ENCODE measurements around the gene CACNA1C. TPM values are rescaled to one million over a fixed set of nuclear protein-coding genes. Genes with fewer than 3 reads are reported as not detected.

Gene CACNA1C
- total and polyA plus RNA-seq, 4 donors = 4.3 to 114 (median 46.3) TPM

DNA sequence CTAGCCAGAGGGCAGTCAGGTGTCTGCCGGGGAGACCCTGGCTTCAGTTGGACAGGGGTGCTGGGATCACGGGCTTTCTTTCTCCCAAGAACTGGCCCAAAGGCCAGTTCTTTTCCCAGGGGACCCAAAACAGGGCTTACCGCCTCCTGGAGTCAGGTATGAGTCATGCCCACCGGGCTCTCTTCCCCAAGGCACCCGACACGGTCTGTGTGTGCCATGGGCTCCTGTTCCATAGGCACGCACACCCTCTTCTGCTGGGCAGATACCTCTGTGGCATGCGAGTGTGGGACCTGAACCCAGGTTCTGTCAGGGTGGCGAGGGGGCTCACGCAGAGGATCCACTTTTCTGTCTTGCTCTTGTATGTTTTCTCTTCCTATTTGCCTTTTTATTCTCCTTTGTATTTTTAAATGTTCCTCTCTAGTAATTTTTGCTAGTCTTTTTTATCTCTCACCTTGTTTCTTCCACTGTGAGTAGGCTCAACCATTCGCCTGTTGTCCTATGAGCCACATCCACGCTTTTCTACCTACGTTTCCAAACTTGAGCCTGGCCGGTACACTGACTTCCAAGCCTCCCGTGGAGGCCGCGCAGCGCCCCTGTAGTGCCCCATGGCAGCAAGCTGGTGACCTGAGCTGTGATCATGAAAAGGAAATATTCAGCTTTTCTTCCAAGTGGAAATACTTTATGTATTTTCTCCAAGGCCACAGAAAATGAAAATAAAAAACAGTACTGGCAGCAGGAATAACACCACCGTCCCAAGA lies 362.2 kb downstream of the CACNA1C start:
- Histone ChIP-seq H3K27ac (ENCODE audit: low read depth in 1 of 2, low read length in 2 of 2) (peak overlapping the region in 1 of 2 donors; percentile 43), H3K9me3 (ENCODE audit: control insufficient read depth, low read length) (no peaks in the 10 kb centered on the region), H3K4me3 (ENCODE audit: low read length in 2 of 2) (no peak overlapping the region), H3K4me1 (ENCODE audit: control insufficient read depth in 1 of 2, insufficient read depth in 2 of 2, low read length in 2 of 2) (no peaks in the 10 kb centered on the region), H3K27me3 (ENCODE audit: control insufficient read depth in 1 of 2, insufficient read depth in 2 of 2, low read length in 1 of 2) (no peaks in the 10 kb centered on the region), H3K36me3 (ENCODE audit: control insufficient read depth in 1 of 2, insufficient read depth in 2 of 2, low read length in 1 of 2) (no peaks in the 10 kb centered on the region)
- WGBS, 2 donors = 27 to 30% methylated on average over 19 of the region's 19 CpGs
- ATAC-seq (ENCODE audit: low FRiP score) = peak; percentile 67
- peak; percentile 71 to 83 for DNase-seq
- intact Hi-C loops (cut with DNase I) = no loop called here

DNA sequence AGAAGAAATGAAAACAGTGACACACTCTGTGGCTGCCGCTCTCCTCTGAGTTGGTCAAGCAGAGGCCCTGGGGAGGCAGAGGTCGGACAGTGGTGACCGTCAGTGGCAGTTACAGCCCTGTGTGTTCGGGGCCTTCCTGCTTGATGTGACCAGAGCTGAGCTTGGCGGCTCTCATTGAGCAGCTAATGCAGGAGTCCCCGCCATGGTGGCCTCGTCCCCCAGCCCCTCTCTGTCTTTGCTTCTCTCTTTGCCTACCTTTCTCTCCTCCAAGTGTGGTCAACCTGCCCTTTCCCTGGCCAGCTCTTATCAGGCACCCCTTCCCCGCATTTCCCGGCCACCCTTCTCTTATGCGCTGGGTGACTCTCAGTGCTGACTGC lies 362.8 kb downstream of the CACNA1C start:
- Histone ChIP-seq H3K9me3 (ENCODE audit: control insufficient read depth, low read length) (no peaks in the 10 kb centered on the region), H3K36me3 (ENCODE audit: control insufficient read depth in 1 of 2, insufficient read depth in 2 of 2, low read length in 1 of 2) (no peaks in the 10 kb centered on the region), H3K27ac (ENCODE audit: low read depth in 1 of 2, low read length in 2 of 2) (peak overlapping the region in 1 of 2 donors; percentile 70), H3K27me3 (ENCODE audit: control insufficient read depth in 1 of 2, insufficient read depth in 2 of 2, low read length in 1 of 2) (no peaks in the 10 kb centered on the region), H3K4me3 (ENCODE audit: low read length in 2 of 2) (no peak overlapping the region), H3K4me1 (ENCODE audit: control insufficient read depth in 1 of 2, insufficient read depth in 2 of 2, low read length in 2 of 2) (no peaks in the 10 kb centered on the region)
- intact Hi-C loops (cut with DNase I) = no loop called here
- WGBS, 2 donors = 60 to 64% methylated on average over 9 to 10 of the region's 10 CpGs
- DNase-seq (no peak), ATAC-seq (ENCODE audit: low FRiP score) (no peak)

DNA sequence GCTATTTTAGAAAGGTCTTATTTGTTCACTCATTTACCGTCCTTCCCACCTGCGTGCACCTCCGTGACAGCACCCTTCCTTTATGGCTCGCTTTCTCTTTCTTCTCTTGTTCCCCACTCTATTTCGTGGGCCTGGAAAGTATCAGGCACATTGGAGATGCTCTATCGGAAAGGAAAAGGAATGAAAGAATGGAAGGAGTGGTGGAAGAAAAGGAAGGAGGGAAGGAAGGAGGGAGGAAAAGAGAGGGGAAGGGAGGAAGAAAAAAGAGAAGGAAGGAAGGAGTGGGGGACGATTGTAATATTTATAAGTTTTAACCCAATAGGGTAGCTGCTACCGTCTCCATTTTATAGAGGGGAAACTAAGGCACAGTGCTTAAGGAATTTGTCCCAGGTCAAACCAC lies 363.4 kb downstream of the CACNA1C start:
- Histone ChIP-seq H3K27me3 (ENCODE audit: control insufficient read depth in 1 of 2, insufficient read depth in 2 of 2, low read length in 1 of 2) (no peaks in the 10 kb centered on the region), H3K27ac (ENCODE audit: low read depth in 1 of 2, low read length in 2 of 2) (no peak overlapping the region), H3K4me3 (ENCODE audit: low read length in 2 of 2) (no peak overlapping the region), H3K4me1 (ENCODE audit: control insufficient read depth in 1 of 2, insufficient read depth in 2 of 2, low read length in 2 of 2) (no peaks in the 10 kb centered on the region), H3K36me3 (ENCODE audit: control insufficient read depth in 1 of 2, insufficient read depth in 2 of 2, low read length in 1 of 2) (no peaks in the 10 kb centered on the region), H3K9me3 (ENCODE audit: control insufficient read depth, low read length) (no peaks in the 10 kb centered on the region)
- ATAC-seq (ENCODE audit: low FRiP score) (no peak), DNase-seq (no peak)
- WGBS, 2 donors = 94 to 95% methylated on average over 8 of the region's 8 CpGs
- intact Hi-C loops (cut with DNase I) = no loop called here

DNA sequence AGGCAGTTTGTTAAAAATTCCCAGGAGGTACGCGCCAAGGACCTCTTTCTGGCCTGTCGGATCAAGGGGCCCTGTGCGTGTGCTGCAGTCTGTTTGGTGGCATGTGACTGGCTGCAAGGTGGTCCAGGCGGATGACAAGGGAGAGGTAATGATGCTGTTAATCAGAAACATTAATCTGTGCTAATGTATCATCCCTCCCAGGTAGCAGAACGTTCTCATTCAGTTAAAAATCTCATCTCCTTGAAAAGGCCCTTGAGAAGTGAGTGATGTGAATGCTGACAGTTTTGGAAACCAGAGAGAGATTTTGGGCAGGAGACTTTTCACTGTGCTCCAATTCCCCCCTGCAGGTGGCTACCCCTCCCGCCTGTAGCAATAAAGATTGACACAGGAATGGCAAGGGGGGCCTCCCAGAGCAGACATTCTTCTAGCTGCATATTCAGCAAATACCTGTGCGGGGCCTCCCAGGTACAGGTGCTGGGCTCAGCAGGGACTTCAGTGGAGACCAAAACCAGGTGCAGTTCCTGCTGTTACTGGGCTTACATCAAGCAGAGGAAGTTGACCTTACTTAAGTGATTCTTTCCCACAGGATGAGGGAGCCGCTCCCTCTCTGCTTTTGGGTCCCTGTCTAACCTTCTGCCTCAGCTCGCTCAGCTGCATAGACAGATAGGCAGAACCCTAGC lies 364.8 kb downstream of the CACNA1C start:
- H3K4me1 ChIP-seq (ENCODE audit: control insufficient read depth in 1 of 2, insufficient read depth in 2 of 2, low read length in 2 of 2) = no peaks in the 10 kb centered on the region
- H3K27ac ChIP-seq (ENCODE audit: low read depth in 1 of 2, low read length in 2 of 2) = no peak overlapping the region
- H3K4me3 ChIP-seq (ENCODE audit: low read length in 2 of 2) = no peak overlapping the region
- H3K27me3 ChIP-seq (ENCODE audit: control insufficient read depth in 1 of 2, insufficient read depth in 2 of 2, low read length in 1 of 2) = no peaks in the 10 kb centered on the region
- no peaks in the 10 kb centered on the region for H3K9me3 ChIP-seq (ENCODE audit: control insufficient read depth, low read length)
- intact Hi-C loops (cut with DNase I) = no loop called here
- ATAC-seq (ENCODE audit: low FRiP score) (no peak), DNase-seq (no peak)
- 90% methylated on average over 10 of the region's 10 CpGs for WGBS, 2 donors
- no peaks in the 10 kb centered on the region for H3K36me3 ChIP-seq (ENCODE audit: control insufficient read depth in 1 of 2, insufficient read depth in 2 of 2, low read length in 1 of 2)

DNA sequence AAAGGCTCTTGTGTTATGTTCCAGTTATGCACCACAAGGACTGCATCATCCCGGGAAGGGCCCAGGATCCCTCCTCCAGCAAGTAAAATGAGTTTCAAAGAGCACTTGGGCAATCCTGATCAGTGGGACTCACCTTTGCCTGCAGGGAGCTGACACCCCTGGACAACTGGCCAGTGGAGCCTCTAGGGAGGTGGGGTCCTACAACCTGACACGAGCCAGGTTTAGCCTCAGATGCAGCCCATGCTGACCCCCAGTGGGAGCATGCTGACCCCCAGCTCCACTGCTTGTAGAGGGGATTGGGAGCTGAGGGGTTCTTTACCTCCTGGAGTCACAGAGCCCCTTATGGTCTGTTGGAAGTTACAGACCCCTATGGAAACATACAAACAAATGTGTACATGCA lies 365.8 kb downstream of the CACNA1C start:
- no peaks in the 10 kb centered on the region for H3K36me3 ChIP-seq (ENCODE audit: control insufficient read depth in 1 of 2, insufficient read depth in 2 of 2, low read length in 1 of 2)
- intact Hi-C loops (cut with DNase I) = no loop called here
- ATAC-seq (ENCODE audit: low FRiP score) (no peak), DNase-seq (no peak)
- H3K27me3 ChIP-seq (ENCODE audit: control insufficient read depth in 1 of 2, insufficient read depth in 2 of 2, low read length in 1 of 2) = no peaks in the 10 kb centered on the region
- H3K4me3 ChIP-seq (ENCODE audit: low read length in 2 of 2) = no peak overlapping the region
- no peaks in the 10 kb centered on the region for H3K9me3 ChIP-seq (ENCODE audit: control insufficient read depth, low read length)
- H3K4me1 ChIP-seq (ENCODE audit: control insufficient read depth in 1 of 2, insufficient read depth in 2 of 2, low read length in 2 of 2) = no peaks in the 10 kb centered on the region
- WGBS, 2 donors = 77 to 79% methylated on average over 2 of the region's 2 CpGs
- no peak overlapping the region for H3K27ac ChIP-seq (ENCODE audit: low read depth in 1 of 2, low read length in 2 of 2)

DNA sequence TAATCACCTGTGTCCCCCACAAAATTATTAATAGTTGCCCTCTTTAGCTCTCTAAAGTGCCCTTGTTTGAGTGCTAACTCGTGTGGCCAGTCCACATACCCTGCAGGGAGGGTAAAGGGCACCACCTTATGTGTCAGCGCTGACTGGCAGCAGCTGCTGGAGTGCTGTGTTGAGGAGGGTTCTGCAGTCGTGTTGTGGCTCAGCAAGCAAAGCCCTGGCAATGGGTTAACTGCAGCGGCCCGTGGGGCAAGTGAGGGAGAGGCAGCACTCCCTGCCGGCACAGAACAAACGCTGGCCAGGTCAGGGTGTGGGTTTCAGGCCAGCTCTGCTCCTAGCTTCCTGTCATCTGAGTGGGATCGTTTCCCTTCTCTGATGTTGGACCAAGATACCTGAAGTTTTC lies 369.8 kb downstream of the CACNA1C start:
- DNase-seq = no peak
- Histone ChIP-seq H3K27ac (ENCODE audit: low read depth in 1 of 2, low read length in 2 of 2) (no peak overlapping the region), H3K27me3 (ENCODE audit: control insufficient read depth in 1 of 2, insufficient read depth in 2 of 2, low read length in 1 of 2) (no peaks in the 10 kb centered on the region), H3K36me3 (ENCODE audit: control insufficient read depth in 1 of 2, insufficient read depth in 2 of 2, low read length in 1 of 2) (no peaks in the 10 kb centered on the region), H3K9me3 (ENCODE audit: control insufficient read depth, low read length) (no peaks in the 10 kb centered on the region), H3K4me1 (ENCODE audit: control insufficient read depth in 1 of 2, insufficient read depth in 2 of 2, low read length in 2 of 2) (no peaks in the 10 kb centered on the region), H3K4me3 (ENCODE audit: low read length in 2 of 2) (no peak overlapping the region)
- no peak for ATAC-seq (ENCODE audit: low FRiP score)
- intact Hi-C loops (cut with DNase I) = no loop called here
- 60 to 62% methylated on average over 8 of the region's 8 CpGs for WGBS, 2 donors

DNA sequence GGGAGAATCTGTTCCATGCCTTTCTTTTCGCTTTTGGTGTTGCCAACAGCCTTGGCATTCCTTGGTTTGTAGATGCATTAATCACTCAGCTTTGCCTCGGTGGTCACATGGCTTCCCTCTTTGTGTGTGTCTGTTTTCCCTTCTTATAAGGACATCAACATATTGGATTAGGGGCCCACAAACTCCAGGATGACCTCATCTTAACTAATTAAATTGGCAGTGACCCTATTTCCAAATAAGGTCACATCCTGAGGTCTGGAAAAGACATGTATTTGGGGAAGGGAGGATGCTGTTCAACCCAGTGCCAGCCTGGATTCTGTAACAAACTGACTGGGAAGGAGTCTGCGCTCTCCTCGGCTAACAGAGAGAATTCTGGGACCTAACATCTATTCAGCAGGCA lies 376.2 kb downstream of the CACNA1C start:
- H3K4me1 ChIP-seq (ENCODE audit: control insufficient read depth in 1 of 2, insufficient read depth in 2 of 2, low read length in 2 of 2) = peaks cover 4 to 7% of the 10 kb centered on the region in 2 donors
- no peaks in the 10 kb centered on the region for H3K36me3 ChIP-seq (ENCODE audit: control insufficient read depth in 1 of 2, insufficient read depth in 2 of 2, low read length in 1 of 2)
- H3K27ac ChIP-seq (ENCODE audit: low read depth in 1 of 2, low read length in 2 of 2) = peak overlapping the region; percentile 79 to 91
- no peak overlapping the region for H3K4me3 ChIP-seq (ENCODE audit: low read length in 2 of 2)
- ATAC-seq (ENCODE audit: low FRiP score) = peak; percentile 65
- H3K27me3 ChIP-seq (ENCODE audit: control insufficient read depth in 1 of 2, insufficient read depth in 2 of 2, low read length in 1 of 2) = no peaks in the 10 kb centered on the region
- intact Hi-C loops (cut with DNase I) = no loop called here
- WGBS, 2 donors = 3 to 5% methylated on average over 4 of the region's 4 CpGs
- H3K9me3 ChIP-seq (ENCODE audit: control insufficient read depth, low read length) = no peaks in the 10 kb centered on the region
- no peak for DNase-seq

DNA sequence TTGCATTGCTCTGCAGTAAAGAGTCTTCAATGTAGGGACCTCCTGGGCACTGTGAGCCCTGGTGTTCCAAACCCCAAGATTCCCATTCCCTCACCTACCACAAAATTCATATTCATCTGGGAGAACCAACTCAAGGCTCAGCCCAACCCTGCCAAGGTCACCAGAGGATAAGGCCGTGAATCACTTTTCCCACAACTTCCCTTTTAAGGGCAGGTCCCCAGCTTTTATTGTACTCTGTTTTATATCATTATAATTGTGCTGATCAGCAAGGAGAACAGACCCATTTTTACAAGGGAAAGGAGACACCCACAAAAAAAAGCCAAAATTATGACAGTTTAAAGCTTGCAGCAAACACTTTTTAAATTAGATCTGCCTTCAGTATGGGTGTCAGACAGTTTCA lies 379.0 kb downstream of the CACNA1C start:
- WGBS, 2 donors = 3 to 4% methylated on average over 1 of the region's 1 CpG
- ATAC-seq (ENCODE audit: low FRiP score) = no peak
- H3K4me1 ChIP-seq (ENCODE audit: control insufficient read depth in 1 of 2, insufficient read depth in 2 of 2, low read length in 2 of 2) = peaks cover 4 to 7% of the 10 kb centered on the region in 2 donors

DNA sequence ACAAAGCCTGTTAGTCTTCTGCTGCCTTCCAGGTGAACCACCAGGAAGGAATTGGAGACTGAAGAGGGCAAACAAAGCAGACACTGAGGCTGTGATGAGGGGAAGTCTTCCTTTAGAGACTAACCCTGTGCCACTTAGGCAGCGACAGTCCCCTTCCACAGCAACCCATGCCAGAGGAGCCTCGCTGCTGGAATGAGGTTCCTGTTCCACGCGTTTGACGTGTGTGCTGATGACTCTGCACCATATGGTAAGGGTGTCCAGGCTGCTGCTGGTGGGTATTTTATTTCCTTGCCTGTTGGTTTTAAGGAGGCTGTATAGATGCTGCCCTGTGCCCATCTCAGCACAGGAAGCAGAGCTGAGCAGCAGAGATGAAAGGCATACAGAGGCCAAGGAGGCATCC lies 380.1 kb downstream of the CACNA1C start:
- DNase-seq (no peak), ATAC-seq (ENCODE audit: low FRiP score) (no peak)
- peak overlapping the region; percentile 17 to 45 for H3K27ac ChIP-seq (ENCODE audit: low read depth in 1 of 2, low read length in 2 of 2)
- intact Hi-C loops (cut with DNase I) = no loop called here
- H3K36me3 ChIP-seq (ENCODE audit: control insufficient read depth in 1 of 2, insufficient read depth in 2 of 2, low read length in 1 of 2) = no peaks in the 10 kb centered on the region
- no peaks in the 10 kb centered on the region for H3K27me3 ChIP-seq (ENCODE audit: control insufficient read depth in 1 of 2, insufficient read depth in 2 of 2, low read length in 1 of 2)
- WGBS, 2 donors = 84 to 89% methylated on average over 5 of the region's 5 CpGs
- peaks cover 4 to 7% of the 10 kb centered on the region in 2 donors for H3K4me1 ChIP-seq (ENCODE audit: control insufficient read depth in 1 of 2, insufficient read depth in 2 of 2, low read length in 2 of 2)
- no peak overlapping the region for H3K4me3 ChIP-seq (ENCODE audit: low read length in 2 of 2)
- no peaks in the 10 kb centered on the region for H3K9me3 ChIP-seq (ENCODE audit: control insufficient read depth, low read length)

More for the DNA sequence above, 379.0 kb downstream of the CACNA1C start:
- Histone ChIP-seq H3K36me3 (ENCODE audit: control insufficient read depth in 1 of 2, insufficient read depth in 2 of 2, low read length in 1 of 2) (no peaks in the 10 kb centered on the region), H3K27me3 (ENCODE audit: control insufficient read depth in 1 of 2, insufficient read depth in 2 of 2, low read length in 1 of 2) (no peaks in the 10 kb centered on the region), H3K4me3 (ENCODE audit: low read length in 2 of 2) (no peak overlapping the region), H3K9me3 (ENCODE audit: control insufficient read depth, low read length) (no peaks in the 10 kb centered on the region), H3K27ac (ENCODE audit: low read depth in 1 of 2, low read length in 2 of 2) (peak overlapping the region in 1 of 2 donors; percentile 79)
- intact Hi-C loops (cut with DNase I) = no loop called here
- no peak for DNase-seq
